ENCODE results near the gene PLEKHM1.
"Not testable (repeated sequence)": the region's sequence is repeated elsewhere in the genome, so short reads cannot be mapped to it uniquely, and the experiment has no call there.

The PLEKHM1 gene

DNA sequence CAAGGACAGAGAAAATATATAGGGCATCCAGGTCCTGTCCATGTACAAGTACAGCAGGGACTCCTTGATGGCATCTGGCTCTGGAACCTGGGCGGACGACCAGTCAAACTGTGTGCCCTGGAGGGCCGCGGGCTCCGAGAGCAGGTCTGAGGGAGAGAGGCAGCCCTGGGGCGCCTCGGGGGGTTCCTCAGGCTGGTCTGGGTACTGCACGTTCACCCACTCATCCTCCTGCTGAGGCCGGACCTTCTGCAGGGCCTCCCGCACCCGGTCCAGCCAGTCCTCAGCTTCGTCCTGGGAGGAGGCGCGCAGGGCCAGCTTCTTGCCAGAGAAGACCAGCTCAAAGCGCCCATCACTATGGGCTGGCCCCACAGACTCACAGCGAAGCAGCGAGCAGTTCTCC is 36.8 kb downstream of the PLEKHM1 start:
- H2AFZ ChIP-seq (ENCODE audit: insufficient read depth, low read length, poor library complexity); H2BK120ac ChIP-seq (ENCODE audit: insufficient read depth, low read length, poor library complexity); H2AK5ac ChIP-seq (ENCODE audit: low read length); H3K4me1 ChIP-seq (ENCODE audit: control insufficient read depth in 1 of 2, insufficient read depth in 2 of 2, low read length in 2 of 2); H3K14ac ChIP-seq (ENCODE audit: low read length); H4K8ac ChIP-seq (ENCODE audit: low read depth, low read length); H3K23ac ChIP-seq (ENCODE audit: low read length); H3K27ac ChIP-seq (ENCODE audit: low read depth, low read length); H3K4me3 ChIP-seq (ENCODE audit: low read depth, low read length); H3K4ac ChIP-seq (ENCODE audit: low read depth, low read length); H3K27me3 ChIP-seq (ENCODE audit: insufficient read depth, low read length); DNase-seq; H3K79me1 ChIP-seq (ENCODE audit: low read length); H3K9ac ChIP-seq (ENCODE audit: low read length); H3K18ac ChIP-seq (ENCODE audit: low read length); H4K12ac ChIP-seq (ENCODE audit: low read depth, low read length); H2BK5ac ChIP-seq (ENCODE audit: low read depth, low read length, poor library complexity); H2BK12ac ChIP-seq (ENCODE audit: low read length); H3K79me2 ChIP-seq (ENCODE audit: control insufficient read depth, insufficient read depth, low read length, poor library complexity); H3K9me3 ChIP-seq (ENCODE audit: insufficient read depth, low read depth, low read length); H3K4me2 ChIP-seq (ENCODE audit: low read length); H4K91ac ChIP-seq (ENCODE audit: low read depth, low read length): not testable (repeated sequence)
- H3K36me3 ChIP-seq (ENCODE audit: control insufficient read depth in 1 of 2, insufficient read depth in 2 of 2, low read length in 2 of 2), result peaks cover 12 to 13% of the 10 kb centered on the region in 2 experiments
- WGBS (ENCODE audit: extremely low coverage, insufficient coverage, insufficient read length), result no CpG with 5 or more reads among the region's 17 CpGs

DNA sequence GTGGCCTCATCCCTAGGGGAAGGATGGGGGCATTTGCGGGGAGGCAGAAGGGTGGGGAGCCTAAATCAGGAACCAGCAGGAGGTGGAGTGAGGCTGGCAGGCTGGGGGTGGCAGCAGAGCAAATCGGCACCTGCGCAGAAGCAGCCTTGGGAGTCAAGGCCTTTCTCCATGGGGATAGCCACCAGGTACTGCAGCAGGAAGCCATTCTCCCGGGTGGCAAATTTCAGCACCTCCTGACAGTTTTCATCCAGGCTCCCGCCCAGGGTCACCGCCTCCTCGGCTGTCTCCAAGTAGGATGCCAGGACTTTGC is 37.3 kb downstream of the PLEKHM1 start:
- no CpG with 5 or more reads among the region's 7 CpGs for WGBS (ENCODE audit: extremely low coverage, insufficient coverage, insufficient read length)
- H3K4ac ChIP-seq (ENCODE audit: low read depth, low read length); H2BK120ac ChIP-seq (ENCODE audit: insufficient read depth, low read length, poor library complexity): not testable (repeated sequence)

DNA sequence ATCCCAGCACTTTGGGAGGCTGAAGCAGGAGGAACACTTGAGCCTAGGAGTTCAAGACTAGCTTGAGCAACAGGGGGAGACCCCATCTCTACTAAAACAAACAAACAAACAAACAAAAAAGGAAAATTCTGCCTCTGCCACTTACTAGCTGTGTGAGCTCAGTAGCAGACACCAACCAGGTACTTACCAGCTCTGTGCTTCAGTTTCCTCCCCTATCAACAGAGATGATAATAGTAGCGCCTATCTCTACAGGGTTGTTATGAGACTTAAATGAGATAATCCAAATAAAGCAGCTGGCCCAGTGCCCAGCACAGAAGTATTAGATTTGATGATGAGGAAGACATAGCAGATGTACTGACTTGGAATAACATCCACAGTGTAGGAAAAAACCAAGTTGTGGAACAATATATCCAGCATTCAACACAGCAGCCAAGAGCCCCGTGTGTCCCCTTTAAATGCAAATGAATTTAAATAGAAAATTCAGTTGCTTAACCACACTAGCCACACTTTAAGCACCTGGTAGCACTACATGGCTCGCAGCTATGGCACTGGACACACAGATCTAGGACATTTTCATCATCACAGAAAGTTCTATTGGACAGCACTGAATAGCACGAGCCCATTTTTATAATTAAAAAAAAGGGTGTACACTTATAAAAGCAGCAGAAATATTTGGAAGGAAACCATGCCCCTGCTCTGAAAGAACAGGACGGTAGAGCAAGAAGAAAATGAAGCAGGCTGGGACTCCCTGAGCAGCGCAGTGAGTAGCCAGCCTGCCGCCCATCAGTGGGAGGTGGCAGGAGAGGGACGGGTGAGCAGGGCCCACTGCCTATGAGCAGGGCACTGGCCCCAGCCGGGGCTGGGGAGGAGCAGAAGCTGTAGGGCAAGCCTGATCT is 37.9 kb downstream of the PLEKHM1 start:
- not testable (repeated sequence) for H2AK5ac ChIP-seq (ENCODE audit: low read length); DNase-seq; H3K27me3 ChIP-seq (ENCODE audit: insufficient read depth, low read length); H3K9me3 ChIP-seq (ENCODE audit: insufficient read depth, low read depth, low read length); H3K79me2 ChIP-seq (ENCODE audit: control insufficient read depth, insufficient read depth, low read length, poor library complexity); H3K9ac ChIP-seq (ENCODE audit: low read length); H3K14ac ChIP-seq (ENCODE audit: low read length); H2BK5ac ChIP-seq (ENCODE audit: low read depth, low read length, poor library complexity); H2AFZ ChIP-seq (ENCODE audit: insufficient read depth, low read length, poor library complexity); H3K4me2 ChIP-seq (ENCODE audit: low read length); H4K8ac ChIP-seq (ENCODE audit: low read depth, low read length); H3K4ac ChIP-seq (ENCODE audit: low read depth, low read length); H3K4me3 ChIP-seq (ENCODE audit: low read depth, low read length); H3K79me1 ChIP-seq (ENCODE audit: low read length); H2BK12ac ChIP-seq (ENCODE audit: low read length); H3K18ac ChIP-seq (ENCODE audit: low read length); H3K27ac ChIP-seq (ENCODE audit: low read depth, low read length); H2BK120ac ChIP-seq (ENCODE audit: insufficient read depth, low read length, poor library complexity); H4K12ac ChIP-seq (ENCODE audit: low read depth, low read length); H3K4me1 ChIP-seq (ENCODE audit: control insufficient read depth in 1 of 2, insufficient read depth in 2 of 2, low read length in 2 of 2); H3K23ac ChIP-seq (ENCODE audit: low read length); H4K91ac ChIP-seq (ENCODE audit: low read depth, low read length)
- peaks cover 10 to 13% of the 10 kb centered on the region in 2 experiments for H3K36me3 ChIP-seq (ENCODE audit: control insufficient read depth in 1 of 2, insufficient read depth in 2 of 2, low read length in 2 of 2)
- no CpG with 5 or more reads among the region's 9 CpGs for whole genome bisulfite sequencing (ENCODE audit: extremely low coverage, insufficient coverage, insufficient read length)

More for the DNA sequence above, 37.3 kb downstream of the PLEKHM1 start:
- not testable (repeated sequence) for H3K9me3 ChIP-seq (ENCODE audit: insufficient read depth, low read depth, low read length); H3K79me1 ChIP-seq (ENCODE audit: low read length); H3K4me2 ChIP-seq (ENCODE audit: low read length); H3K9ac ChIP-seq (ENCODE audit: low read length); H4K8ac ChIP-seq (ENCODE audit: low read depth, low read length); H2BK12ac ChIP-seq (ENCODE audit: low read length); H3K27me3 ChIP-seq (ENCODE audit: insufficient read depth, low read length); H3K23ac ChIP-seq (ENCODE audit: low read length); DNase-seq; H3K27ac ChIP-seq (ENCODE audit: low read depth, low read length); H3K79me2 ChIP-seq (ENCODE audit: control insufficient read depth, insufficient read depth, low read length, poor library complexity); H2AK5ac ChIP-seq (ENCODE audit: low read length); H4K91ac ChIP-seq (ENCODE audit: low read depth, low read length); H3K18ac ChIP-seq (ENCODE audit: low read length); H2BK5ac ChIP-seq (ENCODE audit: low read depth, low read length, poor library complexity); H2AFZ ChIP-seq (ENCODE audit: insufficient read depth, low read length, poor library complexity); H4K12ac ChIP-seq (ENCODE audit: low read depth, low read length); H3K4me3 ChIP-seq (ENCODE audit: low read depth, low read length); H3K14ac ChIP-seq (ENCODE audit: low read length); H3K4me1 ChIP-seq (ENCODE audit: control insufficient read depth in 1 of 2, insufficient read depth in 2 of 2, low read length in 2 of 2)
- peaks cover 12 to 13% of the 10 kb centered on the region in 2 experiments for H3K36me3 ChIP-seq (ENCODE audit: control insufficient read depth in 1 of 2, insufficient read depth in 2 of 2, low read length in 2 of 2)

DNA sequence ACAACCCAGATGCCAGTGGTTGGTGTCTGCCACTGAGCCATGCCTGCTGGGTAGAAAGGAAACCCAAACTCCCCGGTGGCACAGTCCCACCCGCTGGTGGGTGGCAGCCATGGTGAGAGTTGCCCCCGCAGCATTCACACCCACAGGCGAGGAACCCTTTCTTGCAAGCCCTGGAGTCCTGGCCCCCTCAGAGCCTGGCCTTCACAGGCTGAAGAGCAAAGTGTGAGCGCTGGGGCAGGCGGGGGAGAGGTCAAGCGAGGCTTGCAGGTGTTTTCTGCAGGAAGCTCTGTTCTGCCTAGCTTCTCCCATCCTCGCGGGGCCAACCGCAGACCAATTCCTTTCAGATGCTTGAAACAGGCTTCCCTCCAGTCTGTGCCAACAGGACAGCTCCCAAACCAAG is 38.9 kb downstream of the PLEKHM1 start:
- not testable (repeated sequence) for H4K91ac ChIP-seq (ENCODE audit: low read depth, low read length); H3K9me3 ChIP-seq (ENCODE audit: insufficient read depth, low read depth, low read length); H2AK5ac ChIP-seq (ENCODE audit: low read length); H3K4ac ChIP-seq (ENCODE audit: low read depth, low read length); H2AFZ ChIP-seq (ENCODE audit: insufficient read depth, low read length, poor library complexity); H3K4me1 ChIP-seq (ENCODE audit: control insufficient read depth in 1 of 2, insufficient read depth in 2 of 2, low read length in 2 of 2); H2BK12ac ChIP-seq (ENCODE audit: low read length); H3K27me3 ChIP-seq (ENCODE audit: insufficient read depth, low read length); H3K4me2 ChIP-seq (ENCODE audit: low read length); H3K9ac ChIP-seq (ENCODE audit: low read length); H3K27ac ChIP-seq (ENCODE audit: low read depth, low read length); H3K4me3 ChIP-seq (ENCODE audit: low read depth, low read length); H3K23ac ChIP-seq (ENCODE audit: low read length); H2BK5ac ChIP-seq (ENCODE audit: low read depth, low read length, poor library complexity); H4K8ac ChIP-seq (ENCODE audit: low read depth, low read length); H3K79me2 ChIP-seq (ENCODE audit: control insufficient read depth, insufficient read depth, low read length, poor library complexity); H3K14ac ChIP-seq (ENCODE audit: low read length); DNase-seq; H4K12ac ChIP-seq (ENCODE audit: low read depth, low read length); H3K79me1 ChIP-seq (ENCODE audit: low read length); H2BK120ac ChIP-seq (ENCODE audit: insufficient read depth, low read length, poor library complexity); H3K18ac ChIP-seq (ENCODE audit: low read length)
- no CpG with 5 or more reads among the region's 10 CpGs for WGBS (ENCODE audit: extremely low coverage, insufficient coverage, insufficient read length)
- H3K36me3 ChIP-seq (ENCODE audit: control insufficient read depth in 1 of 2, insufficient read depth in 2 of 2, low read length in 2 of 2), result peaks cover 10 to 13% of the 10 kb centered on the region in 2 experiments

All from trophoblast cell (in vitro differentiated cells and primary cell).